Left lung (tissue), 10 donors: ENCODE data around the gene TCP11L1. TPM values are rescaled to one million over a fixed set of nuclear protein-coding genes. Genes with fewer than 3 reads are reported as not detected.

ENCODE experiments used
- ATAC-seq: fragments of 200-7000 bp; cut with Tn5 transposase; one replicate; pipeline ENCODE4 v1.9.1; 2020; ENCODE audit warnings: moderate library complexity
- DNase-seq, 4 donors: peaks; one replicate each; pipeline ENCODE4 v3.0.0-alpha.2; 2013 to 2020
- H3K27ac ChIP-seq, 2 donors: fragments of 200-600 bp; sonication (generic) in 1 of 2; one replicate each; pipeline versions ENCODE4 v1.5.0 to v1.8.0; 2020 to 2021
- H3K27me3 ChIP-seq, 2 donors: fragments of 200-600 bp; sonication (generic) in 1 of 2; one replicate each; pipeline versions ENCODE4 v1.5.0 to v1.8.0; 2020 to 2021
- H3K36me3 ChIP-seq, 2 donors: fragments of 200-600 bp; sonication (generic) in 1 of 2; one replicate each; pipeline versions ENCODE4 v1.5.0 to v1.8.0; 2020 to 2021
- H3K4me1 ChIP-seq, 2 donors: fragments of 200-600 bp; one replicate each; pipeline ENCODE4 v1.8.0; 2021
- H3K4me3 ChIP-seq, 2 donors: fragments of 200-600 bp; sonication (generic) in 1 of 2; one replicate each; pipeline versions ENCODE4 v1.5.0 to v1.8.0; 2020 to 2021; ENCODE audit warnings: mild to moderate bottlenecking in 1 of 2
- H3K9me3 ChIP-seq, 2 donors: fragments of 200-600 bp; sonication (generic) in 1 of 2; one replicate each; pipeline versions ENCODE4 v1.5.0 to v1.8.0; 2020 to 2021
- intact Hi-C, 2 donors: fragments of 100-400 bp; cut with DNase I; formaldehyde crosslinking; loops; one replicate each; pipeline versions ENCODE4 v1.11.2 to v1.14.2; 2022
- polyA plus RNA-seq, 6 donors: library from polyadenylated mRNA; unstranded; fragments of 120-200 nt; gene quantifications; one replicate each; pipeline ENCODE4 v1.2.1, GENCODE V29; 2013; ENCODE audit not compliant: insufficient read length in 6 of 6
- total RNA-seq, 2 donors: library from RNA; stranded (reverse); fragmentation: NEBNext Ultra II Directional; extraction: Animal tissue kit (Norgen Biotek cat#: 25700); gene quantifications; one replicate each; pipeline ENCODE4 v1.2.1, GENCODE V29; 2021
- TF ChIP-seq, protein P1 (sequence below), 2 donors: fragments of 200-600 bp; sonication (generic) in 1 of 2; IDR thresholded peaks; one replicate each; pipeline versions ENCODE4 v1.5.0 to v1.8.0; 2021; ENCODE audit warnings: antibody characterized with exemption in 2 of 2
- donor health status: DM: no; HTN: yes; CAD: no.
- donor health status: DM: no; HTN: no; CAD: no.

Gene TCP11L1
- total and polyA plus RNA-seq, 8 donors: 13.9 to 25.9 (median 15.6) TPM

DNA sequence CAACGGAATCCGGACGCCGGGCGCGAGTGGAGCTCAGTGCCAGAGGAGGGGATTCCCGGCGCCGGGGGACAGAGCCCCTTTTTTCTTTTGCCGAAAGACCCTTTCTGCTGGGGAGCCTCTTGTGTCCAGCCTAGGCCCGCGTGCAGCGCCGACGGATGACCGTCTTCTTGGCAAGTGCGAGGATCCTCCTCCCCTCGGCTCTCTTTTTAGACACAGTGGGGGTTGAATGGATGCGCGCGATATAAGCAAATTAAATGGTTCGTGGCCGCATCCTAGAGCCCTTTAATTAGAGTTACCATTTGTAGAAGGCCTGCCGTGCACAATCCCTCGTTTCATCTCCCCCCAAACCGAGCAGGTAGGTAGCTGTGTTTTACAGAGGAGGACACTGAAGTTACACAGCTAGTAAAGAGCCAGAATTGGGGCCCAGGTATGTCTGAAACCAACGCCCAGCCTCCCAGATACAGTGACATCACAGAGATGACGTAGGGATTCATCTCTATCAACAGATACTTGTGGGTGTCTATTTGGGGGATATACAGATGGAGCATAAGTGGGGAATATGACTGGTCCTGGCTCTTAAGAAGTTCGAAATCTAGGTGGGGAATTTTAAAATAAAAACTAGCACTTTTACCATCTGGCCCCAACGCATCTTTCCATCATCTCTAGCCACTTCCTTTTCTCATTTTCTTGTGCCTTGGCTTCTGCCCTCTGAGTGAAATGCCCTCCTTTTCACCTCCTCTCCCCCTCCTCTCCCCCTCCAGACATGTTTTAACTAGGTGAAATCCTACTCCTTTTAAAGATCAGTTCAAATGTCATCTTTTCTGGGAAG, 875 bp downstream of the TCP11L1 start:
- Histone ChIP-seq H3K27ac (peak overlapping the region; percentile 98), H3K4me3 (peak overlapping the region; percentile 80 to 95), H3K36me3 (peaks cover 0 to 12% of the 10 kb centered on the region in 2 donors), H3K9me3 (no peaks in the 10 kb centered on the region), H3K4me1 (peaks cover 3 to 15% of the 10 kb centered on the region in 2 donors), H3K27me3 (no peaks in the 10 kb centered on the region)
- ATAC-seq (no peak), DNase-seq (peak in 1 of 4 donors; percentile 15)
- TF ChIP-seq, protein P1, sequence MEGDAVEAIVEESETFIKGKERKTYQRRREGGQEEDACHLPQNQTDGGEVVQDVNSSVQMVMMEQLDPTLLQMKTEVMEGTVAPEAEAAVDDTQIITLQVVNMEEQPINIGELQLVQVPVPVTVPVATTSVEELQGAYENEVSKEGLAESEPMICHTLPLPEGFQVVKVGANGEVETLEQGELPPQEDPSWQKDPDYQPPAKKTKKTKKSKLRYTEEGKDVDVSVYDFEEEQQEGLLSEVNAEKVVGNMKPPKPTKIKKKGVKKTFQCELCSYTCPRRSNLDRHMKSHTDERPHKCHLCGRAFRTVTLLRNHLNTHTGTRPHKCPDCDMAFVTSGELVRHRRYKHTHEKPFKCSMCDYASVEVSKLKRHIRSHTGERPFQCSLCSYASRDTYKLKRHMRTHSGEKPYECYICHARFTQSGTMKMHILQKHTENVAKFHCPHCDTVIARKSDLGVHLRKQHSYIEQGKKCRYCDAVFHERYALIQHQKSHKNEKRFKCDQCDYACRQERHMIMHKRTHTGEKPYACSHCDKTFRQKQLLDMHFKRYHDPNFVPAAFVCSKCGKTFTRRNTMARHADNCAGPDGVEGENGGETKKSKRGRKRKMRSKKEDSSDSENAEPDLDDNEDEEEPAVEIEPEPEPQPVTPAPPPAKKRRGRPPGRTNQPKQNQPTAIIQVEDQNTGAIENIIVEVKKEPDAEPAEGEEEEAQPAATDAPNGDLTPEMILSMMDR (IDR thresholded peaks at IDR 0.05): no peak
- intact Hi-C loops: no loop called here

DNA sequence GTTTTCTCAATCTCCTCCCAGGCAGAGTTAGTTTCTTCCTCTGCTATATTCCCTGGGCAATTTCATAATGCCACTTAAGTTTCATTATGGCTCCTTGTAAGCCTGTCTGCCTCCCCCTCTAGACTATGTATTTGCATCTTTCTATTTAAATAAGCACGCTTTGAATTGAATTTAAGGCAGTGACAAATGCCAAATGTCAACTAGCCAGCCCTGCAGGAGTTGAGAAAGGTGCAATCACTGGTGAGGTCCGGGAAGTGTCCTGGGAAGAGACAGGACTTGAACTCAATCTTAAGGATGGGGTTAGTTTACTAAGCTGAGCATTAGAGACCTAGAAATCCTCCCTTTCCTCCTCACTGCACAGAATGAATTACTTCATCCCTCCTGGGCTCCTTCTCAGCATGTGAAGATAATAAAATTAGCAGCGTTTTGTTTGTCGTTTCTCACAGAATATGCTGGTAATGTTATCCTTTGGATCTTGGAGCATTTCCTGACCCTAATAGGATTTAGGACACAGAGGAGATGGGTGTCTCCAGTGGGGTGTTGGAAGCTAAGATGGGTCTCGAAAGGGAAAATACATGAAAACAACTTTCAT, 1.6 kb downstream of the TCP11L1 start:
- H3K4me3 ChIP-seq: peak overlapping the region in 1 of 2 donors; percentile 95
- peaks cover 3 to 15% of the 10 kb centered on the region in 2 donors for H3K4me1 ChIP-seq
- ATAC-seq (no peak), DNase-seq (no peak)
- peaks cover 0 to 18% of the 10 kb centered on the region in 2 donors for H3K36me3 ChIP-seq
- no peak overlapping the region for H3K27ac ChIP-seq
- intact Hi-C loops: no loop called here
- no peaks in the 10 kb centered on the region for H3K9me3 ChIP-seq
- TF ChIP-seq, protein P1 (IDR thresholded peaks at IDR 0.05): no peak
- no peaks in the 10 kb centered on the region for H3K27me3 ChIP-seq

DNA sequence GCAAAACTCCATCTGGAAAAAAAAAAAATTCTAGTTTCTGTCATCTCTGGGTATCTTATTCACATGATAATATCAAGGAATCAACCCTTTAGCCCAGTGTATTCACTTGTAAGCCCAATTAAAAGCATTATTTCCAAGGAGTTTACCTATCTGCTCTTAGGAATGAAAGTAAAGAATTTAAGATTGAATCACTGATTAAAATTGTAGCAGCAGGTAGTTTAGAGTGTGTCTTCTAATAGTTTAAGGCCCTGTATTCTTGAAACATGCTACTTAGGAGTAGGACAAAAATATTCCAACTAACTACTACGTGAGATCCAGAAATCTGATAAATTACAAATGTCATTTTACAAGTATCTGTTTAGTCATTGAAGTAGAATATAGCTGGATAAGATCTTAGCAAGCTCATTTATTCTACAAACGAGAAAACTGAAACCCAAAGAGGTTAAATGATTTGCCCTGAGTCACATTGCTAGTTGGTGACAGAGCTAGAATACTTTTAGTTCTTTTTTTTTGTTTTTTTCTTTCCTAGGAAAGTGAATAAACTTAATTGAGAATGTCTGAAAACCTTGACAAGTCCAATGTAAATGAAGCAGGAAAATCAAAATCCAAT, 4.0 kb downstream of the TCP11L1 start:
- Histone ChIP-seq H3K36me3 (peaks cover 0 to 22% of the 10 kb centered on the region in 2 donors), H3K27ac (no peak overlapping the region), H3K4me1 (peaks cover 3 to 16% of the 10 kb centered on the region in 2 donors), H3K4me3 (no peak overlapping the region), H3K9me3 (no peaks in the 10 kb centered on the region), H3K27me3 (no peaks in the 10 kb centered on the region)
- TF ChIP-seq, protein P1 (IDR thresholded peaks at IDR 0.05): no peak
- intact Hi-C loops: no loop called here
- no peak for DNase-seq
- no peak for ATAC-seq

DNA sequence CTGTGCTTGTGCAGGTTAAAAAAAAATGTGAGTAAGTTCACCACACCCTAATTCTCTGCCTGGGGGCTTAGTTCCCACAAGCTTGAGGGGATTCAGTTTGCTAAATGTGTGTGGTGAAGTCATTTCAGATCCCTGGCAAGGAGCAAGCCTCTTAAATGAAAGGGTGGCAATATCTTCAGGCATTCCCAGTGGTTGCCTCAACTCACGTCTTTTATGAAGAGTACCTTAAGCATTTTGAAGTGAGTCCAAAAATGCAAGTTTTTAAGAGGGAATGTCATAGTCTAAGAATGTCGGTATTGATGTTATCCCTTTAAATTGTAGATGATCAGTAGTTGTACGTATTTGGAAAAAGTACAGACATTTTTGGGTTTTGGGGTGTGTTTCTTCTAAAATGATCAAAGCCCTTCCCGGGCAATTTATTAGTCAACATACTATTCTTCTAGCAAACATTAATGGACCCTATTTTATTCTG, 4.9 kb downstream of the TCP11L1 start:
- intact Hi-C loops: no loop called here
- DNase-seq: no peak
- Histone ChIP-seq H3K36me3 (peaks cover 0 to 22% of the 10 kb centered on the region in 2 donors), H3K27me3 (no peaks in the 10 kb centered on the region), H3K27ac (no peak overlapping the region), H3K4me3 (no peak overlapping the region), H3K9me3 (no peaks in the 10 kb centered on the region), H3K4me1 (peaks cover 3 to 21% of the 10 kb centered on the region in 2 donors)
- no peak for ATAC-seq
- TF ChIP-seq, protein P1 (IDR thresholded peaks at IDR 0.05): no peak
